ENCODE data around the gene THAP8.
"Not testable (repeated sequence)": the region's sequence is repeated elsewhere in the genome, so short reads cannot be mapped to it uniquely, and the experiment has no call there.

Gene THAP8

DNA sequence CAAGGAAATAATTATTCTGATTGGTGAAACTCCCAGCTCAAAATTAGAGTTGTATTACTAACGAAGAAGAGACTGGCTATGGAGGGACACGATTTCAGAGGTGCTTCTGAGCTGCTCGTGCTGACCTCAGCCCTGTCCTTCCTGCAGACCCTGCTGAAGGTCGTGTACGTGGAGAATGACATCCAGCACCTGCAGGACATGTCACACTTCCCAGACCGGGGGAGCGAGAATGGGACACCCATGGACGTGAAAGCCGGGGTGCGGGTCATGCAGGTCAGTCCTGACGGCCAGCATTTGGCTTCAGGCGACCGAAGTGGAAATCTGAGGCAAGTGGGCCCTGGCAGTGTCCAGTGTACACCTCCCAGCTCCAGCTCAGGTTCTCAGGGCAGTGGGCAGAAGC lies 28.8 kb upstream of the THAP8 start:
- ATAC-seq = no peak
- Mint-ChIP-seq H3K27ac (no peak overlapping the region), H3K36me3 (ENCODE audit: low read depth) (peaks cover 44% of the 10 kb centered on the region), H3K9me3 (no peaks in the 10 kb centered on the region), H3K4me1 (no peaks in the 10 kb centered on the region), H3K27me3 (no peaks in the 10 kb centered on the region), H3K4me3 (no peak overlapping the region)
- DNase-seq = no peak

- Mint-ChIP-seq H3K27me3 (no peaks in the 10 kb centered on the region), H3K4me1 (no peaks in the 10 kb centered on the region), H3K9me3 (no peaks in the 10 kb centered on the region), H3K36me3 (ENCODE audit: low read depth) (peaks cover 43% of the 10 kb centered on the region), H3K27ac (no peak overlapping the region), H3K4me3 (no peak overlapping the region)
- ATAC-seq (no peak), DNase-seq (no peak)
Measured at GRCh38 chr19:36081894-36082293, 27.8 kb upstream of the THAP8 start.

DNA sequence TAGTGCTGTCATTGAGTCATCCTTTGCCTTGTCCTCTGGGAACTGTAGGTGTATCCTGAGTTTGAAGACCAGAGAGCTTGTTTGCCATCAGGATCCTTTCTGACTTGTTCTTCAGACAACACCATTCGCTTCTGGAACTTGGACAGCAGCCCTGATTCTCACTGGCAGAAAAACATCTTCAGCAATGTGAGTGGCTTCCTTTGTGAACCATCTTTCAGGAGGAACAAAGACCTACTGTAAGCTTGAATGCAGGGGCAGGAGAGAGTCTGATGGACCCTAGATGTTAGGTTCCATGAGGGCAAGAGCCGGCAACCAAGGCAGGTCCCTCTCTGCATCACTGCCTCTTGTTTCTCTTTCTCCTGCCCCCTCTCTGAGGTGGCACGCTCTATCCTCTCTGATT lies 27.3 kb upstream of the THAP8 start:
- Mint-ChIP-seq H3K36me3 (ENCODE audit: low read depth) (peaks cover 45% of the 10 kb centered on the region), H3K27me3 (no peaks in the 10 kb centered on the region), H3K4me3 (no peak overlapping the region), H3K27ac (no peak overlapping the region), H3K9me3 (no peaks in the 10 kb centered on the region), H3K4me1 (no peaks in the 10 kb centered on the region)
- DNase-seq = no peak
- ATAC-seq = no peak

DNA sequence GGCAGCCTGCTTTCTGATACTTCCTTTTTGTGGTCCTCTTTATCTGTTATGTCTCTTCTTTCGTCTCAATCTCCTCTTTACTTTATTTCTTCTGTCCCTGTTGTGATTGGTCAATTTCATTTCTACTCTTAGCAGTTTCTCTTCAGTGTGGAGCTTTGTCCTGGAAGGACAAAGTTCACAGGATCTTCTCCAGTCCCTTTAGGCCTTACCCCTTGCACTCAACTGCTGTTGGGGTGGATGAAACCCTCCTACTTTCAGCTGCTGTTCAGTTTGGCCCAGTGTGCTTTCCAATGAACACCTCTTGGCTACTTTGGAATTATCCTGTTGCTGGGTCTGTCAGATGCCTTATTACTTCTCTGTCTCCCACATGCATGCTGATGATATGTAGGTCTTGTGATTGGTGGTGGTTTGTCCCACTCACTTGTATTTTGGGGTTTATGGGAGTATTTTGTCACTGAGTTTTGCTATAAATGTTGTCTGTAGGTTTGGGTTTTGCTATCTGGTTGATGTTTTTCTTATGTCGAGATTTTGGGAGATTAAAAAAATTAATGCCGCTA lies 25.4 kb upstream of the THAP8 start:
- H3K27me3 Mint-ChIP-seq = no peaks in the 10 kb centered on the region
- no peak overlapping the region for H3K27ac Mint-ChIP-seq
- H3K9me3 Mint-ChIP-seq = no peaks in the 10 kb centered on the region
- H3K4me1 Mint-ChIP-seq = no peaks in the 10 kb centered on the region
- peaks cover 36% of the 10 kb centered on the region for H3K36me3 Mint-ChIP-seq (ENCODE audit: low read depth)
- DNase-seq = no peak
- no peak for ATAC-seq
- no peak overlapping the region for H3K4me3 Mint-ChIP-seq

DNA sequence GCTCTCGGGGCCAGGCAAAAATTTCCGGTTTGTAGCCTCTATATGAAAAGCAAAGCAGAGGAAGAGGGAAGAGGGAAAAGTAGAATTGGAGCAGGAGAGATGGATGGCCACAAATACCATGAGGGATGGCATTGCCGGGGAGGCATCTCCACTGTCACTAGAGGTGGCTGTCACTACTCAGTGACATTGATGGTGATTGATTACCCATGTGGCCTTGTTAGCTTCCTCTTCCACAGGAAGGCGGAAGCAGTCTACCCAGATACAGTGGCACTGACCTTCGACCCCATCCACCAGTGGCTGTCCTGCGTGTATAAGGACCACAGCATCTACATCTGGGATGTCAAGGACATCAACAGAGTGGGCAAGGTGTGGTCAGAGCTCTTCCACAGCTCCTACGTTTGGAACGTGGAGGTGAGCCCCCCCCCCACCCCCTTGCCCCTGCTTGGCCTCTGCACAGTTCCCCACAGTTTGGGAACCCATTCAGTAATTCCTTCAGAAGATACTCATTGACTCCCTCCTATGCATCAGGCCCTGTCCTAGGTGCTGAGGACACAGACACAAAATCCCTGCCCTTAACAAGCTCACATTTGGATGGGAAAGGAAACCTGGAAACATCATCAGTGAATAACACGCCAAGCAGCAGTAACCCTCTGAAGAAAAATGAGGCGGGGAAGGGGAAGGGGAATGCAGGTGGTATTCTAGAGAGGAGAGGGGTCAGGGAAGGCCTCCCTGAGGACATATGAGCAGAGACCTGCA lies 19.2 kb upstream of the THAP8 start:
- no peak overlapping the region for H3K4me3 Mint-ChIP-seq
- H3K9me3 Mint-ChIP-seq = no peaks in the 10 kb centered on the region
- no peaks in the 10 kb centered on the region for H3K27me3 Mint-ChIP-seq
- DNase-seq (no peak), ATAC-seq (no peak)
- peaks cover 29% of the 10 kb centered on the region for H3K36me3 Mint-ChIP-seq (ENCODE audit: low read depth)
- peaks cover 2% of the 10 kb centered on the region for H3K4me1 Mint-ChIP-seq
- H3K27ac Mint-ChIP-seq = no peak overlapping the region

- ATAC-seq (no peak), DNase-seq (no peak)
- Mint-ChIP-seq H3K4me1 (peaks cover 2% of the 10 kb centered on the region), H3K9me3 (no peaks in the 10 kb centered on the region), H3K27me3 (no peaks in the 10 kb centered on the region), H3K4me3 (no peak overlapping the region), H3K27ac (no peak overlapping the region), H3K36me3 (ENCODE audit: low read depth) (peaks cover 38% of the 10 kb centered on the region)
Measured at GRCh38 chr19:36072081-36072480, 18.0 kb upstream of the THAP8 start.

- not testable (repeated sequence) for H3K4me1 Mint-ChIP-seq, DNase-seq, H3K27me3 Mint-ChIP-seq, H3K9me3 Mint-ChIP-seq, H3K4me3 Mint-ChIP-seq, H3K27ac Mint-ChIP-seq, ATAC-seq
- H3K36me3 Mint-ChIP-seq (ENCODE audit: low read depth) = peaks cover 39% of the 10 kb centered on the region
Measured at GRCh38 chr19:36068810-36069499, 14.9 kb upstream of the THAP8 start.

DNA sequence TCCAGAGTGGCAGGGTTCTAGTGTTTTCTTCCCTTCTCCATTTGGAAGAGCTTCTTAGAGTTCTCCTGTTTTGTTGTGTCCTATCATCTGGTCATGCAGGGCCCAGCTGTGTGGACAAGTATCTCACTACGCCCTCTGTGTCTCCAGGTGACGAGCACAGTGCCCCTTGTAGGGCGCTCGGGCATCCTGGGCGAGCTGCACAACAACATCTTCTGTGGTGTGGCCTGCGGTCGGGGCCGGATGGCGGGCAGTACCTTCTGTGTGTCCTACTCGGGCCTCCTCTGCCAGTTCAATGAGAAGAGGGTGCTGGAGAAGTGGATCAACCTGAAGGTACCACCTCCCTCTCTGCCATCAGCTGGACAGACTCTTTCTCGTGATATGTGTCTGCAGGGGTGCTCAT lies 13.6 kb upstream of the THAP8 start:
- DNase-seq (no peak), ATAC-seq (no peak)
- Mint-ChIP-seq H3K4me3 (no peak overlapping the region), H3K27me3 (no peaks in the 10 kb centered on the region), H3K27ac (no peak overlapping the region), H3K36me3 (ENCODE audit: low read depth) (peaks cover 40% of the 10 kb centered on the region), H3K9me3 (no peaks in the 10 kb centered on the region), H3K4me1 (peaks cover 2% of the 10 kb centered on the region)

GRCh38 chr19:36064826-36065225 lies 10.7 kb upstream of the THAP8 start:
- ATAC-seq (no peak), DNase-seq (no peak)
- Mint-ChIP-seq H3K27ac (no peak overlapping the region), H3K36me3 (ENCODE audit: low read depth) (peaks cover 28% of the 10 kb centered on the region), H3K4me1 (no peaks in the 10 kb centered on the region), H3K4me3 (no peak overlapping the region), H3K9me3 (no peaks in the 10 kb centered on the region), H3K27me3 (no peaks in the 10 kb centered on the region)

DNA sequence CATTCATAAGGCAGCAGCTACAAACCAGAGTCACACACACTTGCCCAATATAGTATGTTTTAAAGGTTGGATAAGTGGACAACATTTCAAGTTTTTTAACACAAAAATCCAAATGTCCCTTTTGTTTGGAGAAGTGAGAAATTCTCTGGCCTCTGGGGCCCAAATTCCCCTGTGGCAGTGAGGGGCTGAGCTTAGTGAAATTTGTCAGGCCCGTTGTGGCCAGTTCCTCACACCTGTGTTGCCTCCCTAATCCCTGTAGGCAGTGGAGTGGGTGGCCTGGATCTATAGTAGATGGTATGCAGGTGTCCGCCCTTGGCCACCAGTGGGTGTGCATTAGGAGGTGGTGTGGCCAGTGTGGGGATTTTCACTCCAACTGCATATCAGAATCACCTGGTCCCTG lies 7.3 kb upstream of the THAP8 start:
- no peak overlapping the region for H3K27ac Mint-ChIP-seq
- no peak for ATAC-seq
- peaks cover 1% of the 10 kb centered on the region for H3K4me1 Mint-ChIP-seq
- DNase-seq = no peak
- H3K4me3 Mint-ChIP-seq = no peak overlapping the region
- peaks cover 20% of the 10 kb centered on the region for H3K36me3 Mint-ChIP-seq (ENCODE audit: low read depth)
- H3K9me3 Mint-ChIP-seq = no peaks in the 10 kb centered on the region
- H3K27me3 Mint-ChIP-seq = no peaks in the 10 kb centered on the region

DNA sequence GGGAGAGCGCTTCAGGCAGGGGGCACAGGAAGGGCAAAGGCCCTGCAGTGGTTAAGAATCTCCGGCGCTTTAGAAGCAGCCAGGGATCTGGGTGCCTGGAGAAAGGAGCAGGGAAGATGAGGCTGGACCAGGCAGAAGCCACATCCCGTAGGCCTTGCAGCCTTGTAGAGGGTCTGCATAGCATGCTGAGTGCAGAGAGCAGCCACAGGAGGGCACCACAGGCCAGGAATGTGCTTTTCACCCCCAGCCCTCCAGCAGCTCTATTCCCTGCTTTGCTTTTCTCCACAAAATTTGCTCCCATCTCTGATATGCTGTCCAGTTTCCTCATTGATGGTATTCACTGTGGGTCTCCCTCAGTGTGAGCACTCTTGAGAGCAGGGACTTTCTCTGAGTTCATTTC lies 6.3 kb upstream of the THAP8 start:
- H3K4me3 Mint-ChIP-seq = no peak overlapping the region
- H3K9me3 Mint-ChIP-seq = no peaks in the 10 kb centered on the region
- H3K27me3 Mint-ChIP-seq = no peaks in the 10 kb centered on the region
- DNase-seq = peak; percentile 20
- peaks cover 7% of the 10 kb centered on the region for H3K4me1 Mint-ChIP-seq
- H3K27ac Mint-ChIP-seq = no peak overlapping the region
- no peak for ATAC-seq
- H3K36me3 Mint-ChIP-seq (ENCODE audit: low read depth) = peaks cover 20% of the 10 kb centered on the region

GRCh38 chr19:36059180-36059910 lies 5.3 kb upstream of the THAP8 start:
- ATAC-seq (no peak), DNase-seq (no peak)
- peaks cover 11% of the 10 kb centered on the region for H3K4me1 Mint-ChIP-seq
- H3K27me3 Mint-ChIP-seq = no peaks in the 10 kb centered on the region
- H3K36me3 Mint-ChIP-seq (ENCODE audit: low read depth) = peaks cover 16% of the 10 kb centered on the region
- H3K4me3 Mint-ChIP-seq = no peak overlapping the region
- no peak overlapping the region for H3K27ac Mint-ChIP-seq
- no peaks in the 10 kb centered on the region for H3K9me3 Mint-ChIP-seq

GRCh38 chr19:36058481-36059179 lies 4.5 kb upstream of the THAP8 start:
- Mint-ChIP-seq H3K27ac (no peak overlapping the region), H3K36me3 (ENCODE audit: low read depth) (peaks cover 13% of the 10 kb centered on the region), H3K9me3 (no peaks in the 10 kb centered on the region), H3K4me3 (no peak overlapping the region), H3K4me1 (peaks cover 13% of the 10 kb centered on the region), H3K27me3 (no peaks in the 10 kb centered on the region)
- ATAC-seq (no peak), DNase-seq (no peak)
